IPS-NIHi7 (cell line): ENCODE measurements around the gene SLC44A5.
"Not testable (repeated sequence)": the region's sequence is repeated elsewhere in the genome, so short reads cannot be mapped to it uniquely, and the experiment has no call there.

Source experiments
- DNase-seq: peaks from one replicate; pipeline ENCODE4 v3.0.0; 2012; ENCODE audit warnings: mixed read lengths; ENCODE audit errors: extremely low spot score

Gene SLC44A5

GRCh38 chr1:75611014-75611413, at the start of gene SLC44A5:
SLC44A5 (minus strand) TSS chr1:75611114; CDS start chr1:75541447, 69,667 bp downstream.
- DNase-seq, result no peak

- no peak for DNase-seq
These were observed 45.0 kb upstream of the SLC44A5 start for GRCh38 chr1:75655931-75656330.

- DNase-seq, result not testable (repeated sequence)
These were observed 36.3 kb upstream of the SLC44A5 start for GRCh38 chr1:75647183-75647582.

GRCh38 chr1:75645153-75645552, 34.2 kb upstream of the SLC44A5 start:
- DNase-seq, result not testable (repeated sequence)

- no peak for DNase-seq
These were observed 32.5 kb upstream of the SLC44A5 start for GRCh38 chr1:75643460-75643859.

- no peak for DNase-seq
These were observed 30.4 kb upstream of the SLC44A5 start for GRCh38 chr1:75641325-75641724.

GRCh38 chr1:75640137-75640536, 29.2 kb upstream of the SLC44A5 start:
- no peak for DNase-seq

- peak; percentile 55 for DNase-seq
These were observed 21.5 kb upstream of the SLC44A5 start for GRCh38 chr1:75632350-75632949.

- no peak for DNase-seq
These were observed 20.1 kb upstream of the SLC44A5 start for GRCh38 chr1:75630998-75631397.

GRCh38 chr1:75630004-75630594, 19.2 kb upstream of the SLC44A5 start:
- DNase-seq, result peak; percentile 41

GRCh38 chr1:75625795-75626194, 14.9 kb upstream of the SLC44A5 start:
- DNase-seq, result no peak

GRCh38 chr1:75618382-75618781, 7.5 kb upstream of the SLC44A5 start:
- DNase-seq, result no peak

- DNase-seq, result peak; percentile 58
These were observed 5.8 kb upstream of the SLC44A5 start for GRCh38 chr1:75616436-75617433.

GRCh38 chr1:75615613-75616435, 4.9 kb upstream of the SLC44A5 start:
- peak; percentile 55 for DNase-seq

GRCh38 chr1:75614399-75614756, 3.5 kb upstream of the SLC44A5 start:
- no peak for DNase-seq

GRCh38 chr1:75613916-75614315, 3.0 kb upstream of the SLC44A5 start:
- no peak for DNase-seq

- DNase-seq, result no peak
These were observed 2.1 kb upstream of the SLC44A5 start for GRCh38 chr1:75612976-75613375.

- no peak for DNase-seq
These were observed 8.4 kb downstream of the SLC44A5 start for GRCh38 chr1:75602486-75602885.

- no peak for DNase-seq
These were observed 10.1 kb downstream of the SLC44A5 start for GRCh38 chr1:75600781-75601180.

GRCh38 chr1:75594327-75594726, 16.6 kb downstream of the SLC44A5 start:
- DNase-seq, result no peak

- not testable (repeated sequence) for DNase-seq
These were observed 17.5 kb downstream of the SLC44A5 start for GRCh38 chr1:75593457-75593856.

- DNase-seq, result no peak
These were observed 21.3 kb downstream of the SLC44A5 start for GRCh38 chr1:75589637-75590036.
